ENCODE measurements around the gene TEKT3.

TEKT3 gene

DNA sequence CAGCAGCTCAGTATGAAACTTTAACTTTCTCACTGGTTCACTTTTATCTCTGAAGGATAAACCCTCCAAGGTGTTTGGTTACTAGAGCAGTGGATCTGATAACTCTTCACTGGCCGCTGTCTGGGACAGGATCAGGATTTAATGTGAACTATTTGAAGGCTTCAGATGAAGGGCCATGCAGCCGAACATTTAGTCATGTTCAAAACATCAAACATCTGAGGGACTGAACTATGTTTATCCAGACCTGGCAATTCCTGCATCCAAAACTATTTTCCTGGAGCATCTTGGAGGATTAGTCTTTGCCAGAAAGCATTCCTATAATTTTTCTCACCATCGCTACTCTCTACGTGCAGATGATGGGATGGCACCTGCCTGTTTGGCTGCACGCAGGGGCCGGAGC, 55.9 kb downstream of the TEKT3 start:
- no peak overlapping the region for H3K27ac Mint-ChIP-seq (ENCODE audit: low read depth)
- ATAC-seq (replicated peaks; ENCODE audit: extremely low read depth, poor library complexity, severe bottlenecking): no peak
- H3K4me1 Mint-ChIP-seq: no peaks in the 10 kb centered on the region
- no peak for DNase-seq (ENCODE audit: low spot score in 2 of 2)
- H3K4me3 Mint-ChIP-seq: no peak overlapping the region
- H3K9me3 Mint-ChIP-seq: no peaks in the 10 kb centered on the region
- H3K27me3 Mint-ChIP-seq: peaks cover 78% of the 10 kb centered on the region
- no peaks in the 10 kb centered on the region for H3K36me3 Mint-ChIP-seq (ENCODE audit: insufficient read depth)

DNA sequence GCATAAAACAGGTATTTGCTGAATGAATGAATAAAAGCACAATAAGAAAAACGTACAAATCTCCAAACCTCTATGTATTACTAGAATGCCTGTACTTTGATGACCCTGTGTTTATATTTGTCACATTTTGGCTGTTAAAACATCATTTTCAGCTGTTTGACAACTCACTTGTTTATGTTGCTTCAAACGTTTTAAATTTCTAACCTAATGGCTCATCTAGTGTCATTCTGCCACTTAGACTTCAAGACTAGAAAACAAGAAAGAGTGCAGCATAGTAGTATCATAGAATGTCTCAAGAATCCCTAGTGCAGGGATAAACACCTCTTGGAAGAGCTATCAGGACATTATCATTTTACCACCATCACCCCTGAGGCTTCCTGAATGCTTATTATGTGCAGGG, 56.9 kb downstream of the TEKT3 start:
- ATAC-seq (replicated peaks; ENCODE audit: extremely low read depth, poor library complexity, severe bottlenecking) (no peak), DNase-seq (ENCODE audit: low spot score in 2 of 2) (no peak)
- no peaks in the 10 kb centered on the region for H3K4me1 Mint-ChIP-seq
- H3K27ac Mint-ChIP-seq (ENCODE audit: low read depth): no peak overlapping the region
- H3K27me3 Mint-ChIP-seq: peaks cover 69% of the 10 kb centered on the region
- H3K9me3 Mint-ChIP-seq: no peaks in the 10 kb centered on the region
- H3K36me3 Mint-ChIP-seq (ENCODE audit: insufficient read depth): no peaks in the 10 kb centered on the region
- no peak overlapping the region for H3K4me3 Mint-ChIP-seq

DNA sequence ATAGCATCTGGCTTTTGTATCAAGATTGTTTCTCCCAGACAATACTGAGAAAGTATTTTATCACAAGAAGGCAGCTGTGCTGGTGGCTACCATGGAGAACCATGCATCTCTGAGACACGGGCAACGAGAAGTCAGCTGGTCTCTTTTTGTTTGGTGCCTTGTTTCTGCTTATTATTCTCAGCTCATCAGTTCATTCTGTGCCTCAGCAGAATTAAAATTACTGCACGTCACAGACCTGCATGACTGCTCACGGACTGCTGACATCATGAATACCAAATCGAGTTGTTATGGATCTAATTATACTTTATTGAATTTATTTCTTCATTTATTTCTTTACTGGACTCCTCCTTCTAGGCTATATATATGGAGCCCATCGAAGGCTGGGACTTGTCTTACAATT, 57.3 kb downstream of the TEKT3 start:
- Mint-ChIP-seq H3K27me3 (peaks cover 65% of the 10 kb centered on the region), H3K27ac (ENCODE audit: low read depth) (no peak overlapping the region)
- no peak for ATAC-seq (replicated peaks; ENCODE audit: extremely low read depth, poor library complexity, severe bottlenecking)

GRCh38 chr17:15281909-15282308, 59.5 kb downstream of the TEKT3 start:
- H3K36me3 Mint-ChIP-seq (ENCODE audit: insufficient read depth): no peaks in the 10 kb centered on the region
- peaks cover 53% of the 10 kb centered on the region for H3K27me3 Mint-ChIP-seq
- H3K4me3 Mint-ChIP-seq: no peak overlapping the region
- no peak for DNase-seq (ENCODE audit: low spot score in 2 of 2)
- no peak for ATAC-seq (replicated peaks; ENCODE audit: extremely low read depth, poor library complexity, severe bottlenecking)
- H3K9me3 Mint-ChIP-seq: no peaks in the 10 kb centered on the region
- no peaks in the 10 kb centered on the region for H3K4me1 Mint-ChIP-seq
- H3K27ac Mint-ChIP-seq (ENCODE audit: low read depth): no peak overlapping the region

More for the DNA sequence above, 57.3 kb downstream of the TEKT3 start:
- Mint-ChIP-seq H3K36me3 (ENCODE audit: insufficient read depth) (no peaks in the 10 kb centered on the region), H3K9me3 (no peaks in the 10 kb centered on the region), H3K4me1 (no peaks in the 10 kb centered on the region), H3K4me3 (no peak overlapping the region)
- DNase-seq (ENCODE audit: low spot score in 2 of 2): no peak

GRCh38 chr17:15278924-15279477, 62.4 kb downstream of the TEKT3 start:
- Mint-ChIP-seq H3K4me1 (no peaks in the 10 kb centered on the region), H3K36me3 (ENCODE audit: insufficient read depth) (no peaks in the 10 kb centered on the region), H3K4me3 (no peak overlapping the region), H3K27ac (ENCODE audit: low read depth) (no peak overlapping the region), H3K9me3 (no peaks in the 10 kb centered on the region), H3K27me3 (peaks cover 47% of the 10 kb centered on the region)
- no peak for ATAC-seq (replicated peaks; ENCODE audit: extremely low read depth, poor library complexity, severe bottlenecking)
- no peak for DNase-seq (ENCODE audit: low spot score in 2 of 2)

GRCh38 chr17:15278380-15278779, 63.0 kb downstream of the TEKT3 start:
- Mint-ChIP-seq H3K9me3 (no peaks in the 10 kb centered on the region), H3K27ac (ENCODE audit: low read depth) (no peak overlapping the region), H3K4me3 (no peak overlapping the region), H3K4me1 (no peaks in the 10 kb centered on the region), H3K36me3 (ENCODE audit: insufficient read depth) (no peaks in the 10 kb centered on the region), H3K27me3 (peaks cover 40% of the 10 kb centered on the region)
- ATAC-seq (replicated peaks; ENCODE audit: extremely low read depth, poor library complexity, severe bottlenecking) (no peak), DNase-seq (ENCODE audit: low spot score in 2 of 2) (no peak)

GRCh38 chr17:15274017-15274416, 67.4 kb downstream of the TEKT3 start:
- DNase-seq (ENCODE audit: low spot score in 2 of 2): no peak
- Mint-ChIP-seq H3K4me1 (no peaks in the 10 kb centered on the region), H3K27ac (ENCODE audit: low read depth) (no peak overlapping the region), H3K27me3 (peaks cover 28% of the 10 kb centered on the region), H3K36me3 (ENCODE audit: insufficient read depth) (no peaks in the 10 kb centered on the region), H3K9me3 (no peaks in the 10 kb centered on the region), H3K4me3 (no peak overlapping the region)
- ATAC-seq (replicated peaks; ENCODE audit: extremely low read depth, poor library complexity, severe bottlenecking): no peak

- H3K27me3 Mint-ChIP-seq: peaks cover 31% of the 10 kb centered on the region
- no peak overlapping the region for H3K27ac Mint-ChIP-seq (ENCODE audit: low read depth)
- ATAC-seq (replicated peaks; ENCODE audit: extremely low read depth, poor library complexity, severe bottlenecking): no peak
- H3K4me1 Mint-ChIP-seq: no peaks in the 10 kb centered on the region
- H3K4me3 Mint-ChIP-seq: no peak overlapping the region
- H3K36me3 Mint-ChIP-seq (ENCODE audit: insufficient read depth): no peaks in the 10 kb centered on the region
- DNase-seq (ENCODE audit: low spot score in 2 of 2): no peak
- no peaks in the 10 kb centered on the region for H3K9me3 Mint-ChIP-seq
Measured at GRCh38 chr17:15273141-15273793, 68.1 kb downstream of the TEKT3 start.

- Mint-ChIP-seq H3K27me3 (peaks cover 40% of the 10 kb centered on the region), H3K4me1 (no peaks in the 10 kb centered on the region), H3K9me3 (no peaks in the 10 kb centered on the region), H3K27ac (ENCODE audit: low read depth) (no peak overlapping the region), H3K36me3 (ENCODE audit: insufficient read depth) (no peaks in the 10 kb centered on the region), H3K4me3 (no peak overlapping the region)
- DNase-seq (ENCODE audit: low spot score in 2 of 2) (no peak), ATAC-seq (replicated peaks; ENCODE audit: extremely low read depth, poor library complexity, severe bottlenecking) (no peak)
Measured at GRCh38 chr17:15271741-15272140, 69.7 kb downstream of the TEKT3 start.

- Mint-ChIP-seq H3K9me3 (no peaks in the 10 kb centered on the region), H3K4me3 (no peak overlapping the region), H3K36me3 (ENCODE audit: insufficient read depth) (no peaks in the 10 kb centered on the region), H3K27me3 (peaks cover 40% of the 10 kb centered on the region), H3K4me1 (no peaks in the 10 kb centered on the region), H3K27ac (ENCODE audit: low read depth) (no peak overlapping the region)
- ATAC-seq (replicated peaks; ENCODE audit: extremely low read depth, poor library complexity, severe bottlenecking) (no peak), DNase-seq (ENCODE audit: low spot score in 2 of 2) (no peak)
Measured at GRCh38 chr17:15270628-15271381, 70.6 kb downstream of the TEKT3 start.

- H3K9me3 Mint-ChIP-seq: no peaks in the 10 kb centered on the region
- H3K36me3 Mint-ChIP-seq (ENCODE audit: insufficient read depth): no peaks in the 10 kb centered on the region
- ATAC-seq (replicated peaks; ENCODE audit: extremely low read depth, poor library complexity, severe bottlenecking): no peak
- no peak overlapping the region for H3K4me3 Mint-ChIP-seq
- no peak for DNase-seq (ENCODE audit: low spot score in 2 of 2)
- no peak overlapping the region for H3K27ac Mint-ChIP-seq (ENCODE audit: low read depth)
- H3K27me3 Mint-ChIP-seq: peaks cover 51% of the 10 kb centered on the region
- H3K4me1 Mint-ChIP-seq: no peaks in the 10 kb centered on the region
Measured at GRCh38 chr17:15269780-15270089, 71.7 kb downstream of the TEKT3 start.

GRCh38 chr17:15269087-15269779, 72.2 kb downstream of the TEKT3 start:
- Mint-ChIP-seq H3K4me3 (no peak overlapping the region), H3K9me3 (no peaks in the 10 kb centered on the region), H3K27ac (ENCODE audit: low read depth) (no peak overlapping the region), H3K4me1 (no peaks in the 10 kb centered on the region), H3K27me3 (peaks cover 56% of the 10 kb centered on the region), H3K36me3 (ENCODE audit: insufficient read depth) (no peaks in the 10 kb centered on the region)
- no peak for ATAC-seq (replicated peaks; ENCODE audit: extremely low read depth, poor library complexity, severe bottlenecking)
- DNase-seq (ENCODE audit: low spot score in 2 of 2): no peak

GRCh38 chr17:15268461-15268860, 72.9 kb downstream of the TEKT3 start:
- Mint-ChIP-seq H3K27ac (ENCODE audit: low read depth) (no peak overlapping the region), H3K27me3 (peaks cover 61% of the 10 kb centered on the region), H3K36me3 (ENCODE audit: insufficient read depth) (no peaks in the 10 kb centered on the region), H3K4me1 (no peaks in the 10 kb centered on the region), H3K9me3 (no peaks in the 10 kb centered on the region), H3K4me3 (no peak overlapping the region)
- no peak for ATAC-seq (replicated peaks; ENCODE audit: extremely low read depth, poor library complexity, severe bottlenecking)
- no peak for DNase-seq (ENCODE audit: low spot score in 2 of 2)
